Adrenal gland (tissue), 5 donors: Measurements from ENCODE around the gene ARPIN.

Experiments used
- POLR2A ChIP-seq, 2 donors: fragments of 450-650 bp; IDR thresholded peaks; one replicate each; pipeline ENCODE4 v1.6.1; 2017; ENCODE audit warnings: antibody characterized with exemption in 2 of 2, mild to moderate bottlenecking in 2 of 2, moderate library complexity in 1 of 2
- TF ChIP-seq, protein P1 (sequence below), 6 experiments: fragments of 450-650 bp in 4 of 6; fragments of 200-600 bp in 2 of 6; sonication (generic) in 1 of 6; IDR thresholded peaks; 1 replicate in 5 of 6; 2 replicates in 1 of 6; pipeline versions ENCODE4 v1.5.1 to v1.8.0; 2016 to 2021; ENCODE audit warnings: antibody characterized with exemption in 6 of 6, mild to moderate bottlenecking in 2 of 6, moderate library complexity in 1 of 6
- donor health status: DM: no; HTN: no; CAD: no.

DNA sequence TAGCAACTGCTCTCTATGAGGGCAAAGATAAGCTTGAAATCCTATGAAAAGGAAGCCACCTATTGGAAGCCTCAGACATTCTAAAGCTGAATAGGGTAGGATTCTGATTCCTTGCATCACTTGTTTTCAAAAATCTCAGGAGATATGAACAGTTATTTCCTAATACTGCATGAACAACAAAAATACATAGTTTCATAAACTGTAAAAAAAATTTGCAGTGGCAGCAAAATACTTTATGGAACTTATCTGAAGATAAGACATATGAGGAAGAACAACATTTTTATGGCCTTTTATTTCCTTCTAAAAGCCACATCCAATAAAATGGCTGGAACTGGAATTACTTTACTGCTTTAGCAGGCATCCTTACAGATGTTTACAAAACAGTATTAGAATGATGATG lies 48.8 kb downstream of the ARPIN start:
- TF ChIP-seq, protein P1, sequence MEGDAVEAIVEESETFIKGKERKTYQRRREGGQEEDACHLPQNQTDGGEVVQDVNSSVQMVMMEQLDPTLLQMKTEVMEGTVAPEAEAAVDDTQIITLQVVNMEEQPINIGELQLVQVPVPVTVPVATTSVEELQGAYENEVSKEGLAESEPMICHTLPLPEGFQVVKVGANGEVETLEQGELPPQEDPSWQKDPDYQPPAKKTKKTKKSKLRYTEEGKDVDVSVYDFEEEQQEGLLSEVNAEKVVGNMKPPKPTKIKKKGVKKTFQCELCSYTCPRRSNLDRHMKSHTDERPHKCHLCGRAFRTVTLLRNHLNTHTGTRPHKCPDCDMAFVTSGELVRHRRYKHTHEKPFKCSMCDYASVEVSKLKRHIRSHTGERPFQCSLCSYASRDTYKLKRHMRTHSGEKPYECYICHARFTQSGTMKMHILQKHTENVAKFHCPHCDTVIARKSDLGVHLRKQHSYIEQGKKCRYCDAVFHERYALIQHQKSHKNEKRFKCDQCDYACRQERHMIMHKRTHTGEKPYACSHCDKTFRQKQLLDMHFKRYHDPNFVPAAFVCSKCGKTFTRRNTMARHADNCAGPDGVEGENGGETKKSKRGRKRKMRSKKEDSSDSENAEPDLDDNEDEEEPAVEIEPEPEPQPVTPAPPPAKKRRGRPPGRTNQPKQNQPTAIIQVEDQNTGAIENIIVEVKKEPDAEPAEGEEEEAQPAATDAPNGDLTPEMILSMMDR (IDR thresholded peaks at IDR 0.05) = no peak
- no peak for TF ChIP-seq POLR2A (IDR thresholded peaks at IDR 0.05)
